ENCODE measurements around the gene PHF10.
"Not testable (repeated sequence)": the region's sequence is repeated elsewhere in the genome, so short reads cannot be mapped to it uniquely, and the experiment has no call there.

The PHF10 gene

GRCh38 chr6:169724494-169725124 is at the start of gene PHF10:
Gene PHF10, minus strand, starts transcription at chr6:169724500. Its CDS starts 569 bp downstream, at chr6:169723931.
- no peak for DNase-seq

GRCh38 chr6:169766921-169767736 is 42.8 kb upstream of the PHF10 start:
- no peak for DNase-seq

GRCh38 chr6:169766232-169766631 is 41.9 kb upstream of the PHF10 start:
- DNase-seq = no peak

GRCh38 chr6:169765789-169766188 is 41.5 kb upstream of the PHF10 start:
- DNase-seq = not testable (repeated sequence)

GRCh38 chr6:169763881-169764280 is 39.6 kb upstream of the PHF10 start:
- no peak for DNase-seq

- DNase-seq = no peak
These were observed 39.0 kb upstream of the PHF10 start for GRCh38 chr6:169763308-169763707.

- no peak for DNase-seq
These were observed 30.9 kb upstream of the PHF10 start for GRCh38 chr6:169755162-169755561.

- no peak for DNase-seq
These were observed 27.8 kb upstream of the PHF10 start for GRCh38 chr6:169752074-169752623.

- DNase-seq = peak; percentile 82
These were observed 27.2 kb upstream of the PHF10 start, which contains the start of the genes DYNLT2 and ERMARD for GRCh38 chr6:169751242-169752073. Gene DYNLT2, minus strand, starts transcription at chr6:169751572. Its CDS starts 114 bp downstream, at chr6:169751458. Gene ERMARD, plus strand, starts transcription at chr6:169751622. Its CDS starts 36 bp downstream, at chr6:169751658.

GRCh38 chr6:169746556-169746955 is 22.3 kb upstream of the PHF10 start:
- no peak for DNase-seq

GRCh38 chr6:169745405-169745804 is 21.1 kb upstream of the PHF10 start:
- DNase-seq = no peak

GRCh38 chr6:169741344-169741743 is 17.0 kb upstream of the PHF10 start:
- DNase-seq = no peak

GRCh38 chr6:169738976-169739529 is 14.8 kb upstream of the PHF10 start:
- no peak for DNase-seq

GRCh38 chr6:169738204-169738975 is 14.1 kb upstream of the PHF10 start:
- no peak for DNase-seq

GRCh38 chr6:169729961-169730360 is 5.7 kb upstream of the PHF10 start:
- DNase-seq = no peak

GRCh38 chr6:169726963-169727362 is 2.7 kb upstream of the PHF10 start:
- DNase-seq = no peak

- no peak for DNase-seq
These were observed 1.7 kb upstream of the PHF10 start for GRCh38 chr6:169726049-169726400.

- DNase-seq = no peak
These were observed 1.1 kb upstream of the PHF10 start for GRCh38 chr6:169725125-169726048.

GRCh38 chr6:169723991-169724493 is 258 bp downstream of the PHF10 start:
- DNase-seq = no peak

- DNase-seq = no peak
These were observed 945 bp downstream of the PHF10 start for GRCh38 chr6:169723200-169723909.

Measured in NCI-H510A (cell line).